Renal pelvis (tissue), 4 donors: ENCODE measurements around the gene SORCS2. TPM values are rescaled to one million over a fixed set of nuclear protein-coding genes. Genes with fewer than 3 reads are reported as not detected.
"Not testable (repeated sequence)": the region's sequence is repeated elsewhere in the genome, so short reads cannot be mapped to it uniquely, and the experiment has no call there.

Experiments used
- DNase-seq: peaks from one replicate; pipeline ENCODE4 v3.0.0-alpha.2; 2013
- polyA plus RNA-seq, 3 donors: library from polyadenylated mRNA; unstranded; fragments of 120-200 nt; gene quantifications; one replicate each; pipeline ENCODE4 v1.2.1, GENCODE V29; 2013; ENCODE audit not compliant: insufficient read length in 3 of 3

SORCS2 gene
- polyA plus RNA-seq, 3 donors = 5.2 to 11.7 (median 11.1) TPM

GRCh38 chr4:7547368-7548040 is 355.2 kb downstream of the SORCS2 start:
- DNase-seq = no peak

- DNase-seq = no peak
Observed at GRCh38 chr4:7549866-7550265, 357.5 kb downstream of the SORCS2 start.

DNA sequence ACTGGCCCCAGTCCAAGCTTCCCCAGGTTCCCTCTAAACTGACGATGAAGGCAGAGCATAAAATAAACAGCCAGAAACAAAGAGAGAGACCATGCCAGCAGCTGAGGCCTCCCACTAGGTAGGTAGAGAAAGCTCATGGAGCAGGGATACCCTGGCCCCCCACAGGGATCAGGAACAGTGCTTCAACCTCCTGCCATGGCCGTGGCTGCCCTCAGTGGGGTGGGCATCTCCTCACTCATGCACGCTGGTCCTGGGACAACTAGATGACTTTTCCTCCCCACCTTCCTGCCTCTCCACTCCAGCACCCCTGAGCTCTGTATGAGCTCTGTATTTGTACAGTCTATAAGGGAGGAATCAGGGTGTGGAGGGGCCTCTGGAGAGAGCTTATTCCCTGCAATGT is 360.1 kb downstream of the SORCS2 start:
- no peak for DNase-seq

- no peak for DNase-seq
Observed at GRCh38 chr4:7553280-7553679, 360.9 kb downstream of the SORCS2 start.

DNA sequence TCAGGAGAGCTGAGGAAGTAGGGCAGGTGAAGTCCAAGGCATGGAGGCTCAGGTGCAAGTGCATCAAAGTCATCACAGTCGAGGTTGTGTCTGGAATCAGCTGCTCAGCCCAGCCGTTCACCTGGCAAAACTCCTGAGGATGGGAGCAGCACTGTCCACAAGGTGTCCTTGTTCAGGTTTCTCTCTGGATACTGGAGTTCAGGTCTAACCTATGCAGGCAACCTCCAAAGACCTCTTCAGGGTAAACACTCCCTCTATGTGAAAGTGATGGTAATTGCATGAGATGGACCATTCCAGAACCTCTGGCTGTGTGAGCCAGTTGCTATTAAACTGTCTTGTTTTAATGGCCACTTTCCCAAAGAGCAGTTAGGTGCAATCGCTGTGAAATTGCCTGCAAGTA is 362.6 kb downstream of the SORCS2 start:
- DNase-seq = no peak

DNA sequence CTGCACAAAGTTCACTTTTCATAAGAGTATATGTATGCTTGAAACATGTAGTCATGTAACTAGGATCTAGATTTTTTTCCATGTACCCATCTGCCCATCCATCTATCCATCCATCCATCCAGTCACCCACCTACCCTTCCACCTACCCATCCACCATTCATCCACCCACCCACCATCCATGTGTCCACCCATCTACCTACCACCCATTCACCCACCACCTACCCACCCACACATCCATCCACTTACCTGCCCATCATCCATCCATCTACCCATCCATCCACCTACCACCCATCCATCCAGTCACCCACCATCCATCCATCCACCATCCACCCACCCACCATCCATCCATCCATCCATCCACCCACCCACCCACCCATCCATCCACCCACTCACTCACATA is 364.2 kb downstream of the SORCS2 start:
- no peak for DNase-seq

- DNase-seq = no peak
Observed at GRCh38 chr4:7557456-7557855, 365.1 kb downstream of the SORCS2 start.

GRCh38 chr4:7558436-7558835 is 366.1 kb downstream of the SORCS2 start:
- DNase-seq = no peak

- no peak for DNase-seq
Observed at GRCh38 chr4:7559316-7559715, 367.0 kb downstream of the SORCS2 start.

DNA sequence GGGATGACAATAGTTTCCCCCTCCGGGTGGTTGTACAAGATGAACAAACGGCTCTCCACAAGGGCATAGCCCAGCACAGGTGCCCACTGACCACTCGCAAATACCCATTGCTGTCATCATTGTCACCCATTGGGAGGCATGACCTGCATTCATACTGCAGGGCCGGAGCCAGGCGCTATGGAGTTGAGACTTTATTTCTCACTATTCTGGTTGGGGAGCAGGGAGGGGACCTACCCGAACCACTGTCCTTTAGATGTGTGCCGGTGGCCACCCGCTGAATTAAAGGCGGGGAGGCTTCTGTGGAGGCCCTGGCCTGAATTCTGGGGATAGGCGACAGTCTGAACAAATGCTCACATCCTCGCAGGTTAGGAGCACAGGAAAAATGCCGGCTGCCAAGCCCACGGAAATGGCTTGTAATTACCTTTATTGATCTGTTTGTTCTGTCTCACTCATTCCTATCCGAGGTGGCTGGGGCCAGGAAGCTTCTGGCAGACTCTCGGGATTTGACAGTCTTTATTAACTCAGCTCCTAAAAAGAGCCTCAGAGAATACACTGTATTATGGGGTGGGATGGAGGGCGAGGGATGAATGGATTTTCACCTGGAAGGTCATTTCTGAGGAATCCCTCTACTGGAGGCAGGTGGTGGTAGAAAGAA is 367.5 kb downstream of the SORCS2 start:
- no peak for DNase-seq

GRCh38 chr4:7561557-7561956 is 369.2 kb downstream of the SORCS2 start:
- DNase-seq = no peak

DNA sequence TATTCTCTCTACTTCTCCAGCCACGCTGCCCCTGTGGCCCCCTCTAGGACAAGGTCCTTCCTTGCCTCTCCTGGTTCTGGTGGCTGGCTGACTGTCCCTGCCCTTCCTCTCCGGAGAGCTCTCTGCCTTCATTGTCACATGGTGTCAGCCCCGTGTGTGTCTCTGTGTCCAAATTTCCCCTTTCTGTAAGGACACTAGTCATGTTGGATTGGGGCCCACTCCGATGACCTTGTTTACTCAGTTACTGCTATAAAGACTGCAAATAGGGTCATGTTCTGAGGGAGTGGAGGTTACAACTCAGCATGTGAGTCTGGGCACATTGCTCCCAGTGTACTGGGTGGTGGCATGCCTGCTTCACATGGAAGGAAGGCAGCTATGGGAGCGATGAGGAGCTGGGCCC is 371.9 kb downstream of the SORCS2 start:
- DNase-seq = no peak

- DNase-seq = no peak
Observed at GRCh38 chr4:7565483-7565882, 373.1 kb downstream of the SORCS2 start.

DNA sequence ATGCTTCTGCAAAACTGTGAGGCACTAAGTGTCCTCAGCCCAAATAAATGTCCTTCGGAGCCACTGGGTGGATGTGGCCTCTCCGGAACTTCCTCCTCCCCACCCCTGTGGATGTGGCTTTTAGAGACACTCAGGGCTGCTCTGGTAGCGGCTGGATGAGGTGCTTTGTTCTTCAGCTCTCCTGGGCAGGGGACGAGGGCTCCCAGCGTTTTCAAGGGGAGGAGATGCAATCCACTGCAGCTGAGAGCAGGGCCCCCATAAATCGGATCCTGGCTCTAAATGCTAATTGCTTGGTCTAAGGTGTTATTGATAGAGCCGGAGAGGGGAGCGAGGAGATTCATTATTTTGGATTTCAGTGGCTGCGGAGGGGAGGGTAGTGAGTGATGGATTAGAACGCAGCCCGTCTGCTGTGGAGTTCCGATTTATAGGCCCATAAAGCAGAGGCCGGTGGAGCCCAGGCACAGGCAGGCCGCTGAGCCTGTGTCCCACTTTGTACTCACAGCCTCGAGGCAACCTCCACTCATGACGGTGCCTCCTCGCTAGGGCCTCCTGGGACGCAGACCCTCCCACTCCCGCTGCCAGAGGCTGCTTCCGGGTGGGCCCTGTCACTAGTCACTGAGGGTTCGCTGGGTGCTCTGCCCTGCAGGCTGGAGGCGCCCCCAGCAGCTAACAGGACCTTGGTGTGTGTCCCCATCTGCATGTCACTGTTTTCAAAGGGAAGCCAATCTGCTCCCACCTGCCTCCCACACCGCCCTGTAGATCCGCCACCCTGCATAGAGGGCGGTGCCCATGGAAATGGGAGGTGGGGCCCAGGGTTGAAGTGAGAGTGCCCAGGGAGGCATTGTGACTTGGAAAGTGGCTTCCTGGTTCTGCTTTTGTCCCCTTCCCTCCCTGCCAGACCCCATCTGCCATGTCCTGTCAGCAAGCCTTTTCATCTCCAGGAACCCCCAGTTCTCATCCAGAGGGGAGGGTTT is 377.8 kb downstream of the SORCS2 start:
- DNase-seq = no peak

- no peak for DNase-seq
Observed at GRCh38 chr4:7571001-7571400, 378.7 kb downstream of the SORCS2 start.

- no peak for DNase-seq
Observed at GRCh38 chr4:7571701-7572100, 379.4 kb downstream of the SORCS2 start.

DNA sequence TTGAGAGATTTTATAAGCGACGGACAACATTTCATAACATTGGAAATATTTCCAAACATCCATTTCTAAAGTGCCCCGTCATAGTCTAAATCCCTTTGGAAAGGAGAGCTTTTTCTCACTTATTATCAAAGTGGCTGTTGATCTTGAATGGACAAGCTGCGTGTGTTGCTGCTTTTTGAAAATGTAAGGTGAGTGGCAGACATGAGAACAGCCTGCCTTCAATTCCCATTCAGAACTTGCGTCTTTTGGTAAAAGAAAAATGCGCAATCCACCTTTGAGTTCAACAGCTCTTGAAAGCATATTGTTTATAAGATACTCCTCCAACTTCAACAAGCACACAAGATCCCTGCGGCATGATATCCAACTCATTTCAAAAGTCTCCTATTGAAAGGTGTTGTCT is 380.6 kb downstream of the SORCS2 start:
- DNase-seq = no peak

DNA sequence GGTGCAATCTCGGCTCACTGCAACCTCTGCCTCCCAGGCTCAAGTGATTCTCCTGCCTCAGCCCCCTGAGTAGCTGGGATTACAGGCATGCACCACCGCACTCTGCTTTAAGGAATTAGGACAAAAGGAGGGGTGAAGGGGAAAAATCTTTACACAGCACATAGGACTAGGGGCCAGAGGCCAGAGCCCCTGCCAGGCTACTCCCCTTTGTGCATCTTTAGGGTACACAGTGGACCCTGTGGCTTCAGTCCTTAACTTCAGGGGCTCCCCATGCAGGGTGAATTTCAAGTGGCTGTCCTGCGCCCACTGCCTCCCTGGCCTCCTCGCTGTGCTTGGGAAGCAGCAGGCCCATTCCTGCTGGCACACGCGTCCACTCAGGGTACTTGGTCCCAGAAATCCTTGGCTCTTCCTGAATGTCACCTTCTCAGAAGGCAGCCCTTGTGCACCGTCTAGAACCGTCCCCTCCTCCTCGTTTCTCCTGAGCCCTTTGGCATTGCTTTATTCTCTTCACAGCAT is 381.3 kb downstream of the SORCS2 start:
- DNase-seq = no peak

DNA sequence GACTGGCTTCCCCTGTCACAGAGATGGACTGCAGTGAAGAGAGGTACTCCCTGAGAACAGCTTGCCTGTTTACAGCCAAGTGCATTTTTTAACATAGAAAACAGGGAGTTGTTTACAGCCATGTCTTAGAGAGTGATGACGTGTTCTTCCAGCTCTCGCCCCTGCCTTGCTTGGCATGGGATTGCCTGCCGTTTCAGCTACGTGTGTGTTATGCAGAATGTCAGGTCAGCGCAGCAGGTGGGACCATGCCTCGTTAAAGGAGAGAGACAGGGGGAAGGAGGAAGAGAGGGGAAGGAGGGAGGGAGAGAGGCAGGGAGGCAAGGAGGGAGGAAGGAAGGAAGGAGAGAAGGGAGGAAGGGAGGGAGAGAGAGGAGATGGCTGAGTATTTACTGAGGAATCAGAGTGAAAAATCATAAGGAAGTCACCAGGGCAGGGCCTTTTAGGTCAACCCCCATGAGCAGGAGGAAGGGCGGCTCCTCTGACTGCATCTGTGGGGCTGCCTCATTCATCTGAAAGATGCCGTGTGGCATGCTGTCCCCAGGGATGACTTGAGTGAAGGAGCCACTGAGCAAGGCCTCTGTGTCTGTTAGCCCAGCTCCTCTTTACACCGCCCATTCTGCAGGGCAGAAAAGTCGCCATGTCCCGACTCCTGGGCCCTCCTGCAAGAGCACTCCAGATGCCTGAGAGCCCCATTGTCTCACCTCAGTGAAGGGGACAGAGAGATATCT is 382.1 kb downstream of the SORCS2 start:
- DNase-seq = no peak

GRCh38 chr4:7575426-7575825 is 383.1 kb downstream of the SORCS2 start:
- DNase-seq = no peak

DNA sequence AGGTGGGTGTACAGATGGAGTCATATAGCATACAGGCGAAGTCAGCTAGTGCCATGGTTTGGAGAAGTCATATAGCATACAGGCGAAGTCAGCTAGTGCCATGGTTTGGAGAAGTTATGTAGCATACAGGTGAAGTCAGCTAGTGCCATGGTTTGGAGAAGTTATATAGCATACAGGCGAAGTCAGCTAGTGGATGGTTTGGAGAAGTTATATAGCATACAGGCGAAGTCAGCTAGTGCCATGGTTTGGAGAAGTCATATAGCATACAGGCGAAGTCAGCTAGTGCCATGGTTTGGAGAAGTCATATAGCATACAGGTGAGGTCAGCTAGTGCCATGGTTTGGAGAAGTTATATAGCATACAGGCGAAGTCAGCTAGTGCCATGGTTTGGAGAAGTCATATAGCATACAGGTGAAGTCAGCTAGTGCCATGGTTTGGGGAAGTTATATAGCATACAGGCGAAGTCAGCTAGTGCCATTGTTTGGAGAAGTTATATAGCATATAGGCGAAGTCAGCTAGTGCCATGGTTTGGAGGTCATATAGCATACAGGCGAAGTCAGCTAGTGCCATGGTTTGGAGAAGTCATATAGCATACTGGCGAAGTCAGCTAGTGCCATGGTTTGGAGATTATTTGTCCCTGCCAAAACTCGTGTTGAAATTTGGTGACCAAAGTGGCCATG is 385.2 kb downstream of the SORCS2 start:
- DNase-seq = not testable (repeated sequence)
